Caco-2 (cell line): ENCODE data around the gene SNRNP27. TPM values are rescaled to one million over a fixed set of nuclear protein-coding genes. Genes with fewer than 3 reads are reported as not detected.

Experiments used
- Bru-seq: library from RNA; stranded (reverse); fragments of 400-500 nt; gene quantifications from one replicate; lab custom pipeline; 2021; lab: Mats Ljungman, UMichigan
- BruChase-seq, 2 experiments: library from RNA; stranded (reverse); fragments of 400-500 nt; gene quantifications; one replicate each; lab custom pipeline; 2021; lab: Mats Ljungman, UMichigan
- BruUV-seq: library from RNA; stranded (reverse); fragments of 400-500 nt; replicated peaks from 2 replicates; lab custom pipeline; 2021; lab: Mats Ljungman, UMichigan
- CTCF ChIA-PET: fragments of 300-600 bp; sonication (Branson Sonifier 250); formaldehyde crosslinking; loops from one replicate; lab custom pipeline; 2022; ENCODE audit warnings: antibody characterized with exemption; lab: Charles Lee
- POLR2A ChIA-PET: fragments of 300-600 bp; sonication (Branson Sonifier 250); formaldehyde crosslinking; loops from one replicate; lab custom pipeline; 2022; ENCODE audit warnings: antibody characterized with exemption; lab: Charles Lee
- DNase-seq, 2 experiments: peaks; one replicate each; pipeline versions ENCODE4 v3.0.0 to v3.0.0-alpha.2; 2020 to 2022
- H3K27me3 ChIP-seq: replicated peaks from 2 replicates; pipeline ENCODE4 v1.6.0; 2011; ENCODE audit warnings: low read length; ENCODE audit not compliant: control insufficient read depth, insufficient read depth
- H3K36me3 ChIP-seq: 2 replicates; pipeline ENCODE4 v1.5.1; 2011; ENCODE audit warnings: low read length; ENCODE audit not compliant: control insufficient read depth, insufficient read depth
- H3K4me1 ChIP-seq: fragments of 250-450 bp; sonication (Bioruptor Pico); 2 replicates; pipeline ENCODE4 v1.5.1; 2020; ENCODE audit warnings: mild to moderate bottlenecking
- H3K4me3 ChIP-seq: 2 replicates; pipeline ENCODE4 v1.5.1; 2011; ENCODE audit warnings: low read depth, mild to moderate bottlenecking, control low read depth, low read length
- H3K9me3 ChIP-seq: fragments of 250-450 bp; sonication (Bioruptor Pico); 2 replicates; pipeline ENCODE4 v1.5.1; 2020; ENCODE audit warnings: mild to moderate bottlenecking, moderate library complexity
- H3K27ac Mint-ChIP-seq: one replicate; pipeline ENCODE4 v1.8.0; 2022; ENCODE audit warnings: mixed read lengths; ENCODE audit not compliant: unreplicated experiment
- H3K27me3 Mint-ChIP-seq: one replicate; pipeline ENCODE4 v1.8.0; 2022; ENCODE audit warnings: mixed read lengths; ENCODE audit not compliant: insufficient read depth, unreplicated experiment
- H3K36me3 Mint-ChIP-seq: one replicate; pipeline ENCODE4 v1.8.0; 2022; ENCODE audit warnings: mild to moderate bottlenecking, mixed read lengths; ENCODE audit not compliant: insufficient read depth, unreplicated experiment
- H3K4me1 Mint-ChIP-seq: one replicate; pipeline ENCODE4 v1.8.0; 2022; ENCODE audit warnings: low read depth, mixed read lengths; ENCODE audit not compliant: unreplicated experiment
- H3K4me3 Mint-ChIP-seq: one replicate; pipeline ENCODE4 v1.8.0; 2022; ENCODE audit warnings: mild to moderate bottlenecking, moderate library complexity, mixed read lengths; ENCODE audit not compliant: unreplicated experiment
- H3K9me3 Mint-ChIP-seq: one replicate; pipeline ENCODE4 v1.8.0; 2022; ENCODE audit warnings: mixed read lengths; ENCODE audit not compliant: unreplicated experiment
- CTCF ChIP-seq, 2 experiments: fragments of 200-600 bp in 1 of 2; IDR thresholded peaks; 1 replicate in 1 of 2; 2 replicates in 1 of 2; pipeline versions ENCODE4 v1.5.1 to v1.8.0; 2011 to 2022; ENCODE audit warnings: antibody characterized with exemption in 1 of 2, control low read depth in 1 of 2, inconsistent platforms in 1 of 2, low read depth in 1 of 2, low read length in 1 of 2, mild to moderate bottlenecking in 1 of 2, moderate library complexity in 1 of 2; ENCODE audit not compliant: insufficient read depth in 1 of 2, severe bottlenecking in 1 of 2, unreplicated experiment in 1 of 2
- intact Hi-C: fragments of 100-400 bp; cut with micrococcal nuclease; formaldehyde crosslinking; loops from one replicate; pipeline ENCODE4 v1.10.0; 2022; ENCODE audit not compliant: unreplicated experiment
- long read RNA-seq: library from polyadenylated mRNA; stranded (forward); transcript quantifications from one replicate; pipeline ENCODE4 v2.0.0, GENCODE V29; 2022
- total RNA-seq: library from RNA; stranded (reverse); gene quantifications from 2 replicates; pipeline ENCODE4 v1.2.3, GENCODE V29; 2022

The SNRNP27 gene
- total RNA-seq (49.3 and 49.7 TPM in 2 replicates), Bru-seq, nascent RNA (percentile 85 among the genes with signal in this experiment), BruChase-seq, experiment 1, labeled RNA remaining after a 2-hour chase (percentile 86 among the genes with signal in this experiment), BruChase-seq, experiment 2, labeled RNA remaining after a 6-hour chase (percentile 84 among the genes with signal in this experiment)
- long read RNA-seq, transcript SNRNP27-201 (6 exons, 1,802 nt), result major isoform, 93 of 103 reads
- long read RNA-seq, transcript SNRNP27-203 (7 exons, 766 nt), result minor isoform, 6 of 103 reads
- long read RNA-seq, partial matches to known transcripts, result 3 of 103 reads
- long read RNA-seq, other reads (novel, unspliced or antisense), result 1 of 103 reads

- H3K4me1 ChIP-seq, result no peaks in the 10 kb centered on the region; the same call in 1 of the 2 replicates
- H3K36me3 ChIP-seq, result no peaks in the 10 kb centered on the region
- TF ChIP-seq CTCF (IDR thresholded peaks at IDR 0.05; ENCODE audit: insufficient read depth in 1 of 2, low read depth in 1 of 2, low read length in 1 of 2, severe bottlenecking in 1 of 2, unreplicated experiment in 1 of 2), result no peak
- peaks cover 7% of the 10 kb centered on the region for H3K4me1 Mint-ChIP-seq
- peak within 1 kb of the TSS; percentile 87 for H3K4me3 Mint-ChIP-seq
- peak within 1 kb of the TSS; percentile 93 for H3K27ac Mint-ChIP-seq
- POLR2A ChIA-PET, result interaction anchor here (0.6 to 1.9 kb wide), 3 partner anchors 20 to 400 kb away, joined by 3 to 16 read pairs (median 3); partner anchors contain the start of genes MXD1 and SNRPG
- H3K4me3 ChIP-seq, result peak within 1 kb of the TSS; percentile 51
- H3K9me3 ChIP-seq, result no peaks in the 10 kb centered on the region
- peak; percentile 77 to 81 for DNase-seq
- intact Hi-C loops, result no loop called here
- peaks cover 41% of the 10 kb centered on the region for H3K36me3 Mint-ChIP-seq
- no peaks in the 10 kb centered on the region for H3K9me3 Mint-ChIP-seq
- H3K27me3 ChIP-seq, result no peaks in the 10 kb centered on the region
- H3K27me3 Mint-ChIP-seq, result no peaks in the 10 kb centered on the region
- CTCF ChIA-PET, result interaction anchor here (1.1 to 1.8 kb wide), 3 partner anchors 18 to 169 kb away, joined by 4 to 12 read pairs (median 8); partner anchors contain the start of gene MXD1
- BruUV-seq, result TSS peak; percentile 68
Measured at GRCh38 chr2:69893684-69894551, at the start of gene SNRNP27. Gene SNRNP27, plus strand, starts transcription at chr2:69893956. Its CDS starts 29 bp downstream, at chr2:69893985.

GRCh38 chr2:69843993-69844392, 49.8 kb upstream of the SNRNP27 start:
- no peak overlapping the region for H3K27ac Mint-ChIP-seq
- ChIA-PET CTCF (no interaction called here), POLR2A (no interaction called here)
- Histone ChIP-seq H3K4me1 (no peaks in the 10 kb centered on the region), H3K4me3 (no peak overlapping the region), H3K9me3 (no peaks in the 10 kb centered on the region), H3K36me3 (no peaks in the 10 kb centered on the region; the same call in none of the 2 replicates), H3K27me3 (no peaks in the 10 kb centered on the region)
- intact Hi-C loops, result no loop called here
- BruUV-seq, result no TSS peak
- no peaks in the 10 kb centered on the region for H3K9me3 Mint-ChIP-seq
- TF ChIP-seq CTCF (IDR thresholded peaks at IDR 0.05; ENCODE audit: insufficient read depth in 1 of 2, low read depth in 1 of 2, low read length in 1 of 2, severe bottlenecking in 1 of 2, unreplicated experiment in 1 of 2), result no peak
- no peak overlapping the region for H3K4me3 Mint-ChIP-seq
- DNase-seq, result no peak
- H3K4me1 Mint-ChIP-seq, result no peaks in the 10 kb centered on the region
- H3K27me3 Mint-ChIP-seq, result no peaks in the 10 kb centered on the region
- H3K36me3 Mint-ChIP-seq, result peaks cover 21% of the 10 kb centered on the region

- Histone ChIP-seq H3K4me1 (no peaks in the 10 kb centered on the region), H3K9me3 (no peaks in the 10 kb centered on the region), H3K36me3 (no peaks in the 10 kb centered on the region; the same call in none of the 2 replicates), H3K4me3 (no peak overlapping the region), H3K27me3 (no peaks in the 10 kb centered on the region)
- Mint-ChIP-seq H3K4me1 (no peaks in the 10 kb centered on the region), H3K36me3 (peaks cover 21% of the 10 kb centered on the region), H3K27ac (no peak overlapping the region), H3K4me3 (no peak overlapping the region), H3K27me3 (no peaks in the 10 kb centered on the region), H3K9me3 (no peaks in the 10 kb centered on the region)
- no TSS peak for BruUV-seq
- POLR2A ChIA-PET, result no interaction called here
- CTCF ChIA-PET, result no interaction called here
- intact Hi-C loops, result no loop called here
- no peak for DNase-seq
- no peak for TF ChIP-seq CTCF (IDR thresholded peaks at IDR 0.05; ENCODE audit: insufficient read depth in 1 of 2, low read depth in 1 of 2, low read length in 1 of 2, severe bottlenecking in 1 of 2, unreplicated experiment in 1 of 2)
Measured at GRCh38 chr2:69844560-69844959, 49.2 kb upstream of the SNRNP27 start.
